ENCODE measurements around the gene MCTP1.

MCTP1 gene

DNA sequence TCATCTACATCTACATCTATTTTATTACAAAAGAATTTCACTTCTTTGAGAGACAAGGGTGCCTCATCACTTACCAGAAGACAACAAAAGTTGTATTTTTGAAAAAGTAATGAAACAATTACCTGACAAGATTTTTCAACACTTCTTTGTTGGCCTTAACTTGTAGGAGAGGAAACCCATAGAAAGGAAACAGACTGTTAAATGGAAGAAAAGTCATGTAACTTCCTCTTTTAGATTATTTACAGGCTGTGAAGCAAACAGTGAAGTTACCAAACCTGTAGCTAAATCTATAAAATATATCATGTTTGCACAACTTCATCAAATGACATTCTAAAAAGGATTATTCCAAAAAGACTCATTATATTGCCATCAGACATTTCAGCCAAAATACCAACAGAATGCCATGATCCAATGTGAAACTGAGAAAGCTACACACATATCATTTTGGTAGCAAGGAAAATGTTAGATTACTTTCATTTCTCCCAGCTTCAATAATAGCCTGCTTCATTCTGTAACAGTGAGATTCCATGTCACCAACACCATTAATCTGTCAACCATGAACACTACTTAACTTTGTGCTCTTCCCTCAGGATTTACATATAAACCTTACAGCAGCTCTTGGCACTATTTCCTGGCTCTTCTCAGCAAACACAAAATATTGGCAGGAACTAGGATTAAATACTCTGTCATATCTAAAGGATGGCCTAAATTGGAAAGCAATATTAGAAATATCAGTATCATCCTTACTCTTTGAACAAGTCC is 122.5 kb downstream of the MCTP1 start:
- H3K9me3 ChIP-seq (ENCODE audit: severe bottlenecking): no peaks in the 10 kb centered on the region
- ATAC-seq (ENCODE audit: low read depth): no peak
- TF ChIP-seq, protein P1, sequence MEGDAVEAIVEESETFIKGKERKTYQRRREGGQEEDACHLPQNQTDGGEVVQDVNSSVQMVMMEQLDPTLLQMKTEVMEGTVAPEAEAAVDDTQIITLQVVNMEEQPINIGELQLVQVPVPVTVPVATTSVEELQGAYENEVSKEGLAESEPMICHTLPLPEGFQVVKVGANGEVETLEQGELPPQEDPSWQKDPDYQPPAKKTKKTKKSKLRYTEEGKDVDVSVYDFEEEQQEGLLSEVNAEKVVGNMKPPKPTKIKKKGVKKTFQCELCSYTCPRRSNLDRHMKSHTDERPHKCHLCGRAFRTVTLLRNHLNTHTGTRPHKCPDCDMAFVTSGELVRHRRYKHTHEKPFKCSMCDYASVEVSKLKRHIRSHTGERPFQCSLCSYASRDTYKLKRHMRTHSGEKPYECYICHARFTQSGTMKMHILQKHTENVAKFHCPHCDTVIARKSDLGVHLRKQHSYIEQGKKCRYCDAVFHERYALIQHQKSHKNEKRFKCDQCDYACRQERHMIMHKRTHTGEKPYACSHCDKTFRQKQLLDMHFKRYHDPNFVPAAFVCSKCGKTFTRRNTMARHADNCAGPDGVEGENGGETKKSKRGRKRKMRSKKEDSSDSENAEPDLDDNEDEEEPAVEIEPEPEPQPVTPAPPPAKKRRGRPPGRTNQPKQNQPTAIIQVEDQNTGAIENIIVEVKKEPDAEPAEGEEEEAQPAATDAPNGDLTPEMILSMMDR (IDR thresholded peaks at IDR 0.05; ENCODE audit: poor library complexity, severe bottlenecking): no peak
- H3K36me3 ChIP-seq (ENCODE audit: low read depth): no peaks in the 10 kb centered on the region
- no peak overlapping the region for H3K27ac ChIP-seq (ENCODE audit: poor library complexity, severe bottlenecking)
- H3K27me3 ChIP-seq (ENCODE audit: insufficient read depth, poor library complexity, severe bottlenecking): peaks cover 8% of the 10 kb centered on the region
- H3K4me1 ChIP-seq (ENCODE audit: insufficient read depth, poor library complexity, severe bottlenecking): no peaks in the 10 kb centered on the region
- H3K4me3 ChIP-seq (ENCODE audit: severe bottlenecking): no peak overlapping the region
- no peak for DNase-seq (ENCODE audit: low spot score)

DNA sequence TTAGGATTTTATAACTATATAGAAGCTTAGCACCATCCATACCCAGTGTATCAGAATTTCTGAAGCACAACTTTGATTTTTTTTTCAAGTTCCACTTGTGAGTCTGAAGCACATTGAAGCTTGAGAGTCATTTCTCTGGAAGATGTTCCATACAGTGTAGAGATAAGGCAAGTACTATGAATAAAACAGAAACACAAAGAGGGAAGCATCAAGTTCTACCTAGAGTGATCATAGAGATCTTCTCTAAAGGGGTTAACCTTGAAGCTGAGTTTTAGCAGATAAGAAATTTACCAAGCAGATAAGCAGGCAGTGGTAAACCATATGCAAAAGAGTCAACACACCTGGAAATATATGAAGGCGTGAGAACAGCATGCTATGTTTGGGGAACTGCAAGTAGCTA is 125.3 kb downstream of the MCTP1 start:
- no peaks in the 10 kb centered on the region for H3K9me3 ChIP-seq (ENCODE audit: severe bottlenecking)
- no peak overlapping the region for H3K4me3 ChIP-seq (ENCODE audit: severe bottlenecking)
- DNase-seq (ENCODE audit: low spot score) (no peak), ATAC-seq (ENCODE audit: low read depth) (no peak)
- H3K36me3 ChIP-seq (ENCODE audit: low read depth): no peaks in the 10 kb centered on the region
- TF ChIP-seq, protein P1 (IDR thresholded peaks at IDR 0.05; ENCODE audit: poor library complexity, severe bottlenecking): no peak
- H3K27ac ChIP-seq (ENCODE audit: poor library complexity, severe bottlenecking): no peak overlapping the region
- H3K4me1 ChIP-seq (ENCODE audit: insufficient read depth, poor library complexity, severe bottlenecking): no peaks in the 10 kb centered on the region
- H3K27me3 ChIP-seq (ENCODE audit: insufficient read depth, poor library complexity, severe bottlenecking): peaks cover 8% of the 10 kb centered on the region

DNA sequence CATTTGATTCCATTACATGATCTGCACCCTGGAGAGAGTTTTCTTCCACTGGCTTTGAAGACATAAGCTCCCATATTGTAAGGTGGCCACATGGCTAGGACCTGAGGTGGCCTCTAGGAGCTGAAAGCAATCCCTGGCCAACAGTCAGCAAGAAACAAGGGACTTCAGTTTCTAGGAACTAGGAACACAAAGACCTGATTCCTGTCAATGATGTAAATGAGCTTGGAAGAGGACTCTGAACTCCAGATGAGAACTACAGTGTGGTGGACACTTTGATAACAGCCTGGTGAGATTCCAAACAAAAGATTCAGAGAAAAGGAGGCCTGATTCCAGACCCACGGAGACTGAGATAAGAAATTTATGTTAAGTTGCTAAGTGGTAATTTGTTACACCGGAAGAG is 129.0 kb downstream of the MCTP1 start:
- Histone ChIP-seq H3K36me3 (ENCODE audit: low read depth) (no peaks in the 10 kb centered on the region), H3K9me3 (ENCODE audit: severe bottlenecking) (no peaks in the 10 kb centered on the region), H3K4me3 (ENCODE audit: severe bottlenecking) (no peak overlapping the region), H3K4me1 (ENCODE audit: insufficient read depth, poor library complexity, severe bottlenecking) (no peaks in the 10 kb centered on the region), H3K27ac (ENCODE audit: poor library complexity, severe bottlenecking) (no peak overlapping the region), H3K27me3 (ENCODE audit: insufficient read depth, poor library complexity, severe bottlenecking) (no peaks in the 10 kb centered on the region)
- ATAC-seq (ENCODE audit: low read depth) (no peak), DNase-seq (ENCODE audit: low spot score) (no peak)
- TF ChIP-seq, protein P1 (IDR thresholded peaks at IDR 0.05; ENCODE audit: poor library complexity, severe bottlenecking): no peak

GRCh38 chr5:95153511-95153910 is 131.4 kb downstream of the MCTP1 start:
- H3K4me1 ChIP-seq (ENCODE audit: insufficient read depth, poor library complexity, severe bottlenecking): no peaks in the 10 kb centered on the region
- DNase-seq (ENCODE audit: low spot score) (no peak), ATAC-seq (ENCODE audit: low read depth) (no peak)
- H3K4me3 ChIP-seq (ENCODE audit: severe bottlenecking): no peak overlapping the region
- H3K36me3 ChIP-seq (ENCODE audit: low read depth): no peaks in the 10 kb centered on the region
- H3K9me3 ChIP-seq (ENCODE audit: severe bottlenecking): no peaks in the 10 kb centered on the region
- TF ChIP-seq, protein P1 (IDR thresholded peaks at IDR 0.05; ENCODE audit: poor library complexity, severe bottlenecking): no peak
- H3K27me3 ChIP-seq (ENCODE audit: insufficient read depth, poor library complexity, severe bottlenecking): no peaks in the 10 kb centered on the region
- H3K27ac ChIP-seq (ENCODE audit: poor library complexity, severe bottlenecking): no peak overlapping the region

DNA sequence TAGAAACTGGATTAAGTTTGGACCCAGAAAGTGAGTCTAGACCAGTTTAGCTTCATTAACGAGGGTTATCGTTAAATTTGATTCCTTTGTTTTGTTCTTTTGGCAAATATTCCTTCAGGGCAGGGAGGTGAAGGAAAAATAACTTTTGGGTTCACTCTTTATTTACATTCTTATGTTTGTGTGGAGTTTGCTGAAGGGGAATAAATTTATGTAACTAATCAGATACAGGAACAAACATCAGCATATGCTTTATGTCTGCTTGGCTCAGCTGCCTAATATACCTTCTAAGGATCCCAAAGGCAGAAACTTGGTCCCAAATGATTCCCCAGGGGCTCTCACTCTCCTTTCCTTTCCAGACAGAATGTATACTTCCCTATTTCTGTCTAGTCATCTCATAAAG is 132.4 kb downstream of the MCTP1 start:
- ATAC-seq (ENCODE audit: low read depth) (no peak), DNase-seq (ENCODE audit: low spot score) (no peak)
- Histone ChIP-seq H3K4me1 (ENCODE audit: insufficient read depth, poor library complexity, severe bottlenecking) (no peaks in the 10 kb centered on the region), H3K36me3 (ENCODE audit: low read depth) (no peaks in the 10 kb centered on the region), H3K27me3 (ENCODE audit: insufficient read depth, poor library complexity, severe bottlenecking) (no peaks in the 10 kb centered on the region), H3K4me3 (ENCODE audit: severe bottlenecking) (no peak overlapping the region), H3K9me3 (ENCODE audit: severe bottlenecking) (no peaks in the 10 kb centered on the region), H3K27ac (ENCODE audit: poor library complexity, severe bottlenecking) (no peak overlapping the region)
- TF ChIP-seq, protein P1 (IDR thresholded peaks at IDR 0.05; ENCODE audit: poor library complexity, severe bottlenecking): no peak

All from RWPE2 (cell line).